OCI-LY3 (cell line): ENCODE measurements around the gene GPATCH1.

ENCODE experiments used
- EZH2phosphoT487 ChIP-seq: fragments of 200-600 bp; shearing (Covaris generic); IDR thresholded peaks from 2 replicates; pipeline ENCODE4 v1.6.1; 2018; ENCODE audit warnings: antibody characterized with exemption, mixed run types, low read depth
- TF ChIP-seq, protein P1 (sequence below): fragments of 200-600, 300-600 bp; sonication (generic); IDR thresholded peaks from 2 replicates; pipeline ENCODE4 v1.5.1; 2014; ENCODE audit warnings: antibody characterized with exemption, low read length, low read depth

DNA sequence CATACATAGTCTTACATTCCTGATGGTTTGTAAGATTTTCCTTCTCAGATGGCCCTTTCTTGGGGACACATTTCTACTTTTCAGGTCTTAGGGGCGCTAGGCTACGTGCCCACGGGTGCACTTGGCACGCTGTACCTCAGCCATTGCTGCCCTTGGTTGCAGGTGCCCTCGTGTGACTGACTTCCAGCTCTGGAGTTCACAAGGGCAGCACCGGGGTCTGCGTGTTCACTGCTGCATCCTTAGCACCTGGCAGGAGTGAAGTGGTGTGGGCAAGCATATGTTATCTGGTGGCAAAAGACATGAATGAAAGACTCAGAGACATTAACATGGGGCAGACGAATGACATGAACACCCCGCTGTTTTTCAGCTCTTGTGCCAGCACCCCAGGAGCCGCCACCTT, 37.7 kb downstream of the GPATCH1 start:
- TF ChIP-seq, protein P1, sequence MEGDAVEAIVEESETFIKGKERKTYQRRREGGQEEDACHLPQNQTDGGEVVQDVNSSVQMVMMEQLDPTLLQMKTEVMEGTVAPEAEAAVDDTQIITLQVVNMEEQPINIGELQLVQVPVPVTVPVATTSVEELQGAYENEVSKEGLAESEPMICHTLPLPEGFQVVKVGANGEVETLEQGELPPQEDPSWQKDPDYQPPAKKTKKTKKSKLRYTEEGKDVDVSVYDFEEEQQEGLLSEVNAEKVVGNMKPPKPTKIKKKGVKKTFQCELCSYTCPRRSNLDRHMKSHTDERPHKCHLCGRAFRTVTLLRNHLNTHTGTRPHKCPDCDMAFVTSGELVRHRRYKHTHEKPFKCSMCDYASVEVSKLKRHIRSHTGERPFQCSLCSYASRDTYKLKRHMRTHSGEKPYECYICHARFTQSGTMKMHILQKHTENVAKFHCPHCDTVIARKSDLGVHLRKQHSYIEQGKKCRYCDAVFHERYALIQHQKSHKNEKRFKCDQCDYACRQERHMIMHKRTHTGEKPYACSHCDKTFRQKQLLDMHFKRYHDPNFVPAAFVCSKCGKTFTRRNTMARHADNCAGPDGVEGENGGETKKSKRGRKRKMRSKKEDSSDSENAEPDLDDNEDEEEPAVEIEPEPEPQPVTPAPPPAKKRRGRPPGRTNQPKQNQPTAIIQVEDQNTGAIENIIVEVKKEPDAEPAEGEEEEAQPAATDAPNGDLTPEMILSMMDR = no peak
- TF ChIP-seq EZH2phosphoT487 = no peak
